Mesodermal cell (in vitro differentiated cells): Measurements from ENCODE around the gene SEC22A.

Source experiments
- H3K27ac ChIP-seq: 2 replicates; pipeline ENCODE4 v1.7.0; 2013; ENCODE audit warnings: mild to moderate bottlenecking, low read depth, low read length, moderate library complexity; ENCODE audit not compliant: severe bottlenecking
- H3K36me3 ChIP-seq: 2 replicates; pipeline ENCODE4 v1.7.1; 2013; ENCODE audit warnings: mild to moderate bottlenecking, low read length, moderate library complexity; ENCODE audit not compliant: control insufficient read depth, insufficient read depth
- H3K4me1 ChIP-seq: one replicate; pipeline ENCODE4 v1.7.1; 2013; ENCODE audit warnings: mild to moderate bottlenecking, low read length; ENCODE audit not compliant: insufficient read depth, control insufficient read depth, poor library complexity, severe bottlenecking
- H3K4me3 ChIP-seq: 2 replicates; pipeline ENCODE4 v1.7.0; 2013; ENCODE audit warnings: low read length, control low read depth, mild to moderate bottlenecking; ENCODE audit not compliant: insufficient read depth, poor library complexity, severe bottlenecking; ENCODE audit errors: extremely low read depth
- H3K9me3 ChIP-seq: 2 replicates; pipeline ENCODE4 v1.7.1; 2013; ENCODE audit warnings: mild to moderate bottlenecking, low read length, moderate library complexity; ENCODE audit not compliant: control insufficient read depth
- WGBS, 2 experiments: methylation state at CpG; one replicate each; pipeline ENCODE4 v1.1.5; 2013; ENCODE audit warnings: missing lambda C conversion rate in 2 of 2; ENCODE audit not compliant: insufficient coverage in 2 of 2; 5-methylcytosine and 5-hydroxymethylcytosine counted together

Gene SEC22A

GRCh38 chr3:123295901-123296250 is 94.1 kb downstream of the SEC22A start:
- H3K36me3 ChIP-seq, result no peaks in the 10 kb centered on the region
- 89 to 90% methylated on average over 6 to 9 of the region's 11 CpGs for WGBS, 2 experiments
- no peak overlapping the region for H3K27ac ChIP-seq
- no peaks in the 10 kb centered on the region for H3K9me3 ChIP-seq
- H3K4me3 ChIP-seq, result no peak overlapping the region
- no peaks in the 10 kb centered on the region for H3K4me1 ChIP-seq

DNA sequence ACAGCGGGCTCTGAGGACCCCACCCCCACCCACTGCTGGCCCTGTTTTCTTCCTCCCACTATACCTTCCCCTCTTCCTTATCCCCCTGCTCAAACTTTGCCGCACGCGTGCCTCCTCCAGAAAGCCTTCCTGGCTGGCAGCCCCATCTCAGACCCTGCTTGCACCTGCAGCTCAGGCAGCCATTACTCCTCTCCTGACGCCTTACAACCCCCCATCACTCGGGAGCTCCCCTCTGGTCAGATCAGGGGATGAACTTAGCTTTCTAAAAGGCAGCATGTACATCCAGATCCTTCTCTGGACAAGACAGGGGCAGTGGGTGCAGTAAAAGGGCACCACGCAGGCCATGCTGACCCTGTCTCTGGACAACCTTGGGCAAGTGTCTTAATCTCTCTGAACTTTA is 94.5 kb downstream of the SEC22A start:
- no peaks in the 10 kb centered on the region for H3K4me1 ChIP-seq
- no peaks in the 10 kb centered on the region for H3K36me3 ChIP-seq
- no peaks in the 10 kb centered on the region for H3K9me3 ChIP-seq
- no peak overlapping the region for H3K4me3 ChIP-seq
- no peak overlapping the region for H3K27ac ChIP-seq
- WGBS, 2 experiments, result 80 to 90% methylated on average over 2 to 5 of the region's 7 CpGs

- WGBS, 2 experiments, result 82 to 89% methylated on average over 12 to 13 of the region's 13 CpGs
- Histone ChIP-seq H3K27ac (no peak overlapping the region), H3K36me3 (no peaks in the 10 kb centered on the region), H3K4me1 (no peaks in the 10 kb centered on the region), H3K9me3 (no peaks in the 10 kb centered on the region), H3K4me3 (no peak overlapping the region)
Measured at GRCh38 chr3:123296836-123297626, 95.3 kb downstream of the SEC22A start.

DNA sequence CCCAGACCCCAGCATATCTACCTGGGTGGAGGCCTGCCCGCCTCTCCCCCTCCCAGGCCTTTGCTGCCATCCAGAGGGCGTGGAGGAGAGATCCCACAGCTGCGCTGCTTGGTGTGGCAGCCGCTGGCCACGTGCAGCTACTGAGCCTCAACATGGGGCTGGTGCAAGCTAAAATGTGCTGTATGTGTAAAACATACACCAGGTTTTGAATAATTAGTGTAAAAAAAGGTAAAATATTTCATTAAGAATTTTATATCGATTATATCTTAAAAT is 95.8 kb downstream of the SEC22A start:
- Histone ChIP-seq H3K36me3 (no peaks in the 10 kb centered on the region), H3K9me3 (no peaks in the 10 kb centered on the region), H3K4me1 (no peaks in the 10 kb centered on the region), H3K4me3 (no peak overlapping the region), H3K27ac (no peak overlapping the region)
- WGBS, 2 experiments, result 88 to 90% methylated on average over 4 of the region's 6 CpGs

DNA sequence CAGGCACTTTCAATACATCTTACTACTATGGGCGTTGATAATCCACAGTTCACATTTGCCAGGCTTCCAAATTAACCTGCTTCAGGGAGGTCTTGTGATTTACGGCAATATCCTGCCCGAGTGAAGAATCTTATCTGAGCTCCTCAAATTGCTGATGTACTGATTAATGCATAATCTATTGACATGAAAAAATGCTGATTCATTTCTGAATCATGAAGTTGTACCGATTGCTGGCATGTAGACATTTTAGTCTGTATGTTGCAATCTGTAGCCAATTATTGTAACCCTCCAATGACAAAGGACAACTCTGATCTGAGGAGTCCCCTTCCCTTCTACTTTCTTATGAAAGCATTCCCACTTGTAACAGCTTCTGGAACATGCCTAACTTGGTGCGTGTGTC is 97.2 kb downstream of the SEC22A start:
- Histone ChIP-seq H3K36me3 (no peaks in the 10 kb centered on the region), H3K9me3 (no peaks in the 10 kb centered on the region), H3K4me1 (no peaks in the 10 kb centered on the region), H3K27ac (no peak overlapping the region), H3K4me3 (no peak overlapping the region)
- 83 to 96% methylated on average over 1 to 4 of the region's 5 CpGs for WGBS, 2 experiments

- Histone ChIP-seq H3K9me3 (no peaks in the 10 kb centered on the region), H3K4me3 (no peak overlapping the region), H3K27ac (no peak overlapping the region), H3K36me3 (no peaks in the 10 kb centered on the region), H3K4me1 (no peaks in the 10 kb centered on the region)
- 82 to 87% methylated on average over 4 to 8 of the region's 8 CpGs for WGBS, 2 experiments
Measured at GRCh38 chr3:123299581-123299980, 97.8 kb downstream of the SEC22A start.

- H3K4me1 ChIP-seq, result no peaks in the 10 kb centered on the region
- no peaks in the 10 kb centered on the region for H3K9me3 ChIP-seq
- H3K4me3 ChIP-seq, result no peak overlapping the region
- 95 to 96% methylated on average over 16 of the region's 16 CpGs for WGBS, 2 experiments
- no peak overlapping the region for H3K27ac ChIP-seq
- no peaks in the 10 kb centered on the region for H3K36me3 ChIP-seq
Measured at GRCh38 chr3:123300056-123300455, 98.3 kb downstream of the SEC22A start.

- Histone ChIP-seq H3K36me3 (no peaks in the 10 kb centered on the region), H3K9me3 (no peaks in the 10 kb centered on the region), H3K27ac (no peak overlapping the region), H3K4me1 (no peaks in the 10 kb centered on the region), H3K4me3 (no peak overlapping the region)
- WGBS, 2 experiments, result 82 to 86% methylated on average over 7 to 8 of the region's 8 CpGs
Measured at GRCh38 chr3:123300583-123300982, 98.8 kb downstream of the SEC22A start.

DNA sequence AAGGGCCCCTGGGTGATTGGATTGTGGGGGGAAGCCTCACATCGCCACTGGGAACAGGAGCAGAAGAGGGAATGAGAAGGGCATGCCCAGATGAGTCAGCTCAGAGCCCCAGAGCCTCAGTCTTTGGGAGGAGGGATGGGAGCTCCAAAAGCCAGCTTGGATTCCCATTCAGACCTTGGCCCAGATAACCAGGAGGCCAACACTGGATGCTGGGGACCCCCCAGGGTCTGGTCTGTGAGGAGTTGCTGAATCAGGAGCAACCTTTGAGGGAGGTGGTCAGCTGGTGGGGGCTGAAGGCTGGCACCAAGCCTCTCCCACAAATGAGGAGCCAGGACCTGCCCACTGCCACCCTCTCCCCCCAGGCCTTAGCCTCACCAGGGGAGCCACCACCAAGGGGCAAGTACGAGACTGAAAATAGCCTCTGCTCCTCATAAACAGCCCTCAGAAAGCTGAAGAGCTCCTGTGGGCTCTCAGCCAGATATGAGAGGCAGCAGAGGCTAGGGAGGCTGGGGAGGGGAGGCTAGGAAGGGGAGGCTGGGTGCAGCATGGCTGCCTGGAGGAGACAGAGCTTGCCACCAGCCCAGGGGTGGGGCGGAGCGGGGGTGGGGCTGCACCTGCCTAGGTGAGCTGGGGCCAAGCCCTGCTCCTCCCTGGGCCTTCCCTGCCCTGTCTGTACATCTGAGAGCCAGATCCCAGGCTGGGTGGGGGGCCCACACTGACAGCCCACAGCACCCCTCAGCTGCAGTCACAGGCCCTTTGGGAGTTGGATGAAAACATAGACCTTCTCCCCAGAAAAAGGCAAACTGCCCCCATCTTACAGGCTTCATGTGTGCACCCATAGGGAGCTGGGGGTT is 99.8 kb downstream of the SEC22A start:
- Histone ChIP-seq H3K36me3 (no peaks in the 10 kb centered on the region), H3K27ac (no peak overlapping the region), H3K9me3 (no peaks in the 10 kb centered on the region), H3K4me1 (no peaks in the 10 kb centered on the region), H3K4me3 (no peak overlapping the region)
- 86 to 95% methylated on average over 2 of the region's 4 CpGs for WGBS, 2 experiments

- 82 to 93% methylated on average over 5 to 11 of the region's 14 CpGs for WGBS, 2 experiments
- H3K9me3 ChIP-seq, result no peaks in the 10 kb centered on the region
- no peaks in the 10 kb centered on the region for H3K36me3 ChIP-seq
- H3K4me3 ChIP-seq, result no peak overlapping the region
- H3K4me1 ChIP-seq, result no peaks in the 10 kb centered on the region
- H3K27ac ChIP-seq, result no peak overlapping the region
Measured at GRCh38 chr3:123302961-123303360, 101.2 kb downstream of the SEC22A start.

- no peaks in the 10 kb centered on the region for H3K4me1 ChIP-seq
- no peak overlapping the region for H3K27ac ChIP-seq
- WGBS, 2 experiments, result 90 to 96% methylated on average over 12 to 15 of the region's 15 CpGs
- no peaks in the 10 kb centered on the region for H3K9me3 ChIP-seq
- no peaks in the 10 kb centered on the region for H3K36me3 ChIP-seq
- no peak overlapping the region for H3K4me3 ChIP-seq
Measured at GRCh38 chr3:123303976-123304560, 102.3 kb downstream of the SEC22A start.
